Natural killer cell (primary cell): Measurements from ENCODE around the gene PCAT6. TPM values are rescaled to one million over a fixed set of nuclear protein-coding genes. Genes with fewer than 3 reads are reported as not detected.
"Not testable (repeated sequence)": the region's sequence is repeated elsewhere in the genome, so short reads cannot be mapped to it uniquely, and the experiment has no call there.

ENCODE experiments used
- ATAC-seq, 3 donors: fragments of 150-1000 bp in 2 of 3; fragments of 200-7000 bp in 1 of 3; cut with Tn5 transposase; 1 replicate in 1 of 3; 2 replicates in 2 of 3; pipeline ENCODE4 v1.10.0; 2021; ENCODE audit warnings: mild to moderate bottlenecking in 2 of 3, moderate library complexity in 2 of 3
- DNase-seq, 2 donors: peaks; one replicate each; pipeline versions ENCODE4 v3.0.0 to v3.0.0-alpha.2; 2013 to 2021; ENCODE audit warnings: mixed read lengths in 1 of 2
- H3K27ac ChIP-seq: one replicate; pipeline ENCODE4 v1.5.1; 2013; ENCODE audit warnings: mild to moderate bottlenecking, low read length
- H3K27me3 ChIP-seq: one replicate; pipeline ENCODE4 v1.6.1; 2013; ENCODE audit warnings: low read length; ENCODE audit not compliant: control insufficient read depth, insufficient read depth
- H3K36me3 ChIP-seq: one replicate; pipeline ENCODE4 v1.6.1; 2013; ENCODE audit warnings: low read length; ENCODE audit not compliant: control insufficient read depth, insufficient read depth
- H3K4me1 ChIP-seq: one replicate; pipeline ENCODE4 v1.6.1; 2013; ENCODE audit warnings: low read length; ENCODE audit not compliant: control insufficient read depth, insufficient read depth
- H3K4me3 ChIP-seq: one replicate; pipeline ENCODE4 v1.5.1; 2013; ENCODE audit warnings: low read length
- H3K9me3 ChIP-seq: one replicate; pipeline ENCODE4 v1.6.1; 2013; ENCODE audit warnings: low read length; ENCODE audit not compliant: control insufficient read depth, insufficient read depth
- H3K27ac Mint-ChIP-seq, 2 donors: one replicate each; pipeline ENCODE4 v1.8.0; 2022; ENCODE audit warnings: mild to moderate bottlenecking in 2 of 2, mixed read lengths in 2 of 2, moderate library complexity in 1 of 2
- H3K27me3 Mint-ChIP-seq, 2 donors: one replicate each; pipeline ENCODE4 v1.8.0; 2022; ENCODE audit warnings: low read depth in 2 of 2, mixed read lengths in 2 of 2
- H3K36me3 Mint-ChIP-seq: one replicate; pipeline ENCODE4 v1.8.0; 2022; ENCODE audit warnings: mixed read lengths
- H3K4me1 Mint-ChIP-seq, 2 donors: one replicate each; pipeline ENCODE4 v1.8.0; 2022; ENCODE audit warnings: mixed read lengths in 2 of 2
- H3K4me3 Mint-ChIP-seq: one replicate; pipeline ENCODE4 v1.8.0; 2022; ENCODE audit warnings: mild to moderate bottlenecking, moderate library complexity, mixed read lengths
- H3K9me3 Mint-ChIP-seq, 2 donors: one replicate each; pipeline ENCODE4 v1.8.0; 2022; ENCODE audit warnings: mixed read lengths in 2 of 2
- CTCF ChIP-seq: fragments of 200-600 bp; IDR thresholded peaks from one replicate; pipeline ENCODE4 v1.8.0; 2022; ENCODE audit warnings: antibody characterized with exemption
- WGBS: methylation state at CpG from one replicate; pipeline ENCODE4 v1.1.7; 2013; ENCODE audit warnings: missing lambda C conversion rate; ENCODE audit not compliant: insufficient coverage; 5-methylcytosine and 5-hydroxymethylcytosine counted together
- intact Hi-C: fragments of 100-400 bp; cut with micrococcal nuclease; formaldehyde crosslinking; loops from one replicate; pipeline ENCODE4 v1.14.2; 2022
- total RNA-seq, 4 donors: library from RNA; stranded (reverse); fragments of 120-200 nt in 1 of 4; gene quantifications; one replicate each; pipeline versions ENCODE4 v1.2.3 to v1.2.4, GENCODE V29; 2013 to 2022

PCAT6 gene
- total RNA-seq, 3 donors from 2014 or later (not counting 1 experiment from before 2014, with no cell fraction given) = 1.1 to 1.5 TPM; not detected in 1

GRCh38 chr1:202821467-202821866, 10.7 kb downstream of the PCAT6 start:
- no peaks in the 10 kb centered on the region for H3K9me3 ChIP-seq
- WGBS = 75% methylated on average over 1 of the region's 2 CpGs
- intact Hi-C loops = no loop called here

GRCh38 chr1:202825748-202826147, 15.0 kb downstream of the PCAT6 start:
- Mint-ChIP-seq H3K36me3 (no peaks in the 10 kb centered on the region), H3K4me1 (no peaks in the 10 kb centered on the region), H3K27me3 (peaks cover 10 to 17% of the 10 kb centered on the region in 2 donors), H3K9me3 (no peaks in the 10 kb centered on the region), H3K27ac (no peak overlapping the region), H3K4me3 (no peak overlapping the region)
- DNase-seq (no peak), ATAC-seq (no peak)
- TF ChIP-seq CTCF = no peak
- H3K27ac ChIP-seq = no peak overlapping the region
- H3K4me3 ChIP-seq = no peak overlapping the region
- whole genome bisulfite sequencing = 85% methylated on average over 7 of the region's 7 CpGs
- intact Hi-C loops = no loop called here
- no peaks in the 10 kb centered on the region for H3K9me3 ChIP-seq
- no peaks in the 10 kb centered on the region for H3K36me3 ChIP-seq
- no peaks in the 10 kb centered on the region for H3K4me1 ChIP-seq
- no peaks in the 10 kb centered on the region for H3K27me3 ChIP-seq

More at GRCh38 chr1:202821467-202821866, 10.7 kb downstream of the PCAT6 start:
- Histone ChIP-seq H3K27me3 (peaks cover 2% of the 10 kb centered on the region), H3K36me3 (no peaks in the 10 kb centered on the region), H3K4me3 (no peak overlapping the region), H3K4me1 (no peaks in the 10 kb centered on the region), H3K27ac (no peak overlapping the region)
- no peak overlapping the region for H3K4me3 Mint-ChIP-seq
- H3K9me3 Mint-ChIP-seq = no peaks in the 10 kb centered on the region
- H3K36me3 Mint-ChIP-seq = no peaks in the 10 kb centered on the region
- peaks cover 24 to 30% of the 10 kb centered on the region in 2 donors for H3K27me3 Mint-ChIP-seq
- H3K4me1 Mint-ChIP-seq = no peaks in the 10 kb centered on the region
- H3K27ac Mint-ChIP-seq = no peak overlapping the region
- no peak for DNase-seq
- ATAC-seq = no peak
- TF ChIP-seq CTCF = no peak

GRCh38 chr1:202829223-202829622, 18.5 kb downstream of the PCAT6 start:
- H3K9me3 Mint-ChIP-seq, H3K27ac ChIP-seq, H3K4me3 Mint-ChIP-seq, H3K27me3 ChIP-seq, H3K4me1 Mint-ChIP-seq, H3K27ac Mint-ChIP-seq, intact Hi-C loops, H3K9me3 ChIP-seq, H3K36me3 Mint-ChIP-seq, H3K36me3 ChIP-seq, H3K4me1 ChIP-seq, DNase-seq, ATAC-seq, H3K4me3 ChIP-seq: not testable (repeated sequence)
- H3K27me3 Mint-ChIP-seq = peaks cover 3 to 17% of the 10 kb centered on the region in 2 donors
- WGBS = 96% methylated on average over 9 of the region's 9 CpGs

- WGBS = 77% methylated on average over 3 of the region's 3 CpGs
- no peak overlapping the region for H3K4me3 Mint-ChIP-seq
- H3K27me3 Mint-ChIP-seq = peaks cover 0 to 3% of the 10 kb centered on the region in 2 donors
- no peaks in the 10 kb centered on the region for H3K36me3 Mint-ChIP-seq
- Histone ChIP-seq H3K27me3 (no peaks in the 10 kb centered on the region), H3K27ac (no peak overlapping the region), H3K36me3 (no peaks in the 10 kb centered on the region), H3K4me1 (peaks cover 23% of the 10 kb centered on the region), H3K4me3 (no peak overlapping the region), H3K9me3 (no peaks in the 10 kb centered on the region)
- ATAC-seq = no peak
- H3K9me3 Mint-ChIP-seq = no peaks in the 10 kb centered on the region
- no peak overlapping the region for H3K27ac Mint-ChIP-seq
- TF ChIP-seq CTCF = no peak
- intact Hi-C loops = no loop called here
- peaks cover 22% of the 10 kb centered on the region in 2 donors for H3K4me1 Mint-ChIP-seq
- DNase-seq = no peak
Measured at GRCh38 chr1:202831906-202832305, 21.2 kb downstream of the PCAT6 start.
